Calu3 (cell line): ENCODE data around the gene NCOA1. TPM values are rescaled to one million over a fixed set of nuclear protein-coding genes. Genes with fewer than 3 reads are reported as not detected.

ENCODE experiments used
- BruUV-seq: library from RNA; stranded (reverse); fragments of 400-500 nt; replicated peaks from 2 replicates; lab custom pipeline; 2021; lab: Mats Ljungman, UMichigan
- CTCF ChIA-PET: fragments of 300-600 bp; sonication (Branson Sonifier 250); formaldehyde crosslinking; loops from one replicate; lab custom pipeline; 2022; ENCODE audit warnings: antibody characterized with exemption; lab: Charles Lee
- DNase-seq: peaks from one replicate; pipeline ENCODE4 v3.0.0; 2022
- H3K27ac Mint-ChIP-seq: one replicate; pipeline ENCODE4 v1.8.0; 2022; ENCODE audit warnings: mixed read lengths; ENCODE audit not compliant: unreplicated experiment
- H3K27me3 Mint-ChIP-seq: one replicate; pipeline ENCODE4 v1.8.0; 2022; ENCODE audit warnings: mixed read lengths; ENCODE audit not compliant: unreplicated experiment
- H3K36me3 Mint-ChIP-seq: one replicate; pipeline ENCODE4 v1.8.0; 2022; ENCODE audit warnings: mild to moderate bottlenecking, moderate library complexity, mixed read lengths; ENCODE audit not compliant: insufficient read depth, unreplicated experiment
- H3K4me1 Mint-ChIP-seq: one replicate; pipeline ENCODE4 v1.8.0; 2022; ENCODE audit warnings: mild to moderate bottlenecking, low read depth, mixed read lengths; ENCODE audit not compliant: unreplicated experiment
- H3K4me3 Mint-ChIP-seq: one replicate; pipeline ENCODE4 v1.8.0; 2022; ENCODE audit warnings: mild to moderate bottlenecking, low read depth, moderate library complexity, mixed read lengths; ENCODE audit not compliant: unreplicated experiment
- H3K9me3 Mint-ChIP-seq: one replicate; pipeline ENCODE4 v1.8.0; 2022; ENCODE audit warnings: low read depth, mixed read lengths; ENCODE audit not compliant: unreplicated experiment
- intact Hi-C: fragments of 100-400 bp; cut with micrococcal nuclease; formaldehyde crosslinking; loops from one replicate; pipeline ENCODE4 v1.10.0; 2022; ENCODE audit not compliant: unreplicated experiment
- total RNA-seq: library from RNA; stranded (reverse); gene quantifications from 2 replicates; pipeline ENCODE4 v1.2.3, GENCODE V29; 2022
- TF ChIP-seq, protein P1 (sequence below): fragments of 200-600 bp; IDR thresholded peaks from one replicate; pipeline ENCODE4 v1.8.0; 2022; ENCODE audit warnings: antibody characterized with exemption; ENCODE audit not compliant: unreplicated experiment

NCOA1 gene
- total RNA-seq, 1 experiment from 2014 or later = 14.8 TPM

DNA sequence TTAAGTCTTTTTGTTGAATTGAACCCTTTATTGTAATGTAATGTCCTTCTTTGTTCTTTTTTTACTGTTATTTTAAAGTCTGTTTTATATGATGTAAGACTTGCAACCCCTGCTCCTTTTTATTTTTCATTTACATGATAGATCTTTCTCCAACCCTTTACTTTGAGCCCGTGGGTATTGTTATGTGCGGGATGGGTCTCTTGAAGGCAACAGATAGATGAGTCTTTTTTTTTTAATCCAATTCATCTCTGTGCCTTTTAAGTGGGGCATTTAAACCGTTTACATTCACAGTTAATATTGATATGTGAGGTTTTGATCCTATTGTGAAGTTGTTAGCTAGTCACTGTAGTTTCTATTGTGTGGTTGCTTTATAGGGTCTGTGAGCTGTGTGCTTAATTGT lies 120.6 kb downstream of the NCOA1 start:
- CTCF ChIA-PET = no interaction called here
- Mint-ChIP-seq H3K27ac (no peak overlapping the region), H3K4me1 (no peaks in the 10 kb centered on the region), H3K4me3 (no peak overlapping the region), H3K9me3 (no peaks in the 10 kb centered on the region), H3K36me3 (no peaks in the 10 kb centered on the region), H3K27me3 (no peaks in the 10 kb centered on the region)
- BruUV-seq = no TSS peak
- DNase-seq = no peak
- intact Hi-C loops = loop anchor here (5.0 kb wide), 1 partner anchor 516 kb away; no protein-coding TSS in a partner anchor
- TF ChIP-seq, protein P1, sequence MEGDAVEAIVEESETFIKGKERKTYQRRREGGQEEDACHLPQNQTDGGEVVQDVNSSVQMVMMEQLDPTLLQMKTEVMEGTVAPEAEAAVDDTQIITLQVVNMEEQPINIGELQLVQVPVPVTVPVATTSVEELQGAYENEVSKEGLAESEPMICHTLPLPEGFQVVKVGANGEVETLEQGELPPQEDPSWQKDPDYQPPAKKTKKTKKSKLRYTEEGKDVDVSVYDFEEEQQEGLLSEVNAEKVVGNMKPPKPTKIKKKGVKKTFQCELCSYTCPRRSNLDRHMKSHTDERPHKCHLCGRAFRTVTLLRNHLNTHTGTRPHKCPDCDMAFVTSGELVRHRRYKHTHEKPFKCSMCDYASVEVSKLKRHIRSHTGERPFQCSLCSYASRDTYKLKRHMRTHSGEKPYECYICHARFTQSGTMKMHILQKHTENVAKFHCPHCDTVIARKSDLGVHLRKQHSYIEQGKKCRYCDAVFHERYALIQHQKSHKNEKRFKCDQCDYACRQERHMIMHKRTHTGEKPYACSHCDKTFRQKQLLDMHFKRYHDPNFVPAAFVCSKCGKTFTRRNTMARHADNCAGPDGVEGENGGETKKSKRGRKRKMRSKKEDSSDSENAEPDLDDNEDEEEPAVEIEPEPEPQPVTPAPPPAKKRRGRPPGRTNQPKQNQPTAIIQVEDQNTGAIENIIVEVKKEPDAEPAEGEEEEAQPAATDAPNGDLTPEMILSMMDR = no peak

- H3K27me3 Mint-ChIP-seq = no peaks in the 10 kb centered on the region
Observed at GRCh38 chr2:24613154-24613814, 122.2 kb downstream of the NCOA1 start.

GRCh38 chr2:24616616-24617015 lies 125.6 kb downstream of the NCOA1 start:
- Mint-ChIP-seq H3K36me3 (no peaks in the 10 kb centered on the region), H3K9me3 (no peaks in the 10 kb centered on the region), H3K4me1 (no peaks in the 10 kb centered on the region), H3K27ac (no peak overlapping the region), H3K27me3 (no peaks in the 10 kb centered on the region), H3K4me3 (no peak overlapping the region)
- CTCF ChIA-PET = interaction anchor here (0.6 kb wide), 1 partner anchor 22 kb away, joined by 3 read pairs; no protein-coding TSS in a partner anchor
- intact Hi-C loops = no loop called here
- DNase-seq = no peak
- TF ChIP-seq, protein P1 = no peak
- no TSS peak for BruUV-seq

More at GRCh38 chr2:24613154-24613814, 122.2 kb downstream of the NCOA1 start:
- BruUV-seq = no TSS peak
- Mint-ChIP-seq H3K4me3 (no peak overlapping the region), H3K9me3 (no peaks in the 10 kb centered on the region), H3K4me1 (no peaks in the 10 kb centered on the region), H3K27ac (no peak overlapping the region), H3K36me3 (no peaks in the 10 kb centered on the region)
- TF ChIP-seq, protein P1 = peak; percentile 43
- CTCF ChIA-PET = interaction anchor here (0.6 to 0.9 kb wide), 2 partner anchors 180 to 370 kb away, joined by 4 to 5 read pairs; partner anchors contain the start of genes CENPO and PTRHD1
- peak; percentile 30 for DNase-seq
- intact Hi-C loops = loop anchor here (1.0 to 5.0 kb wide), 2 partner anchors 212 to 514 kb away; no protein-coding TSS in a partner anchor

- Mint-ChIP-seq H3K27ac (no peak overlapping the region), H3K4me3 (no peak overlapping the region), H3K4me1 (no peaks in the 10 kb centered on the region), H3K9me3 (no peaks in the 10 kb centered on the region), H3K36me3 (no peaks in the 10 kb centered on the region), H3K27me3 (no peaks in the 10 kb centered on the region)
- intact Hi-C loops = no loop called here
- BruUV-seq = no TSS peak
- TF ChIP-seq, protein P1 = no peak
- no peak for DNase-seq
- CTCF ChIA-PET = no interaction called here
Observed at GRCh38 chr2:24617424-24617823, 126.4 kb downstream of the NCOA1 start.
